NCI-H2107 treated with DMSO at 0.1 percent for 48 hours (cell line): Measurements from ENCODE around the gene ROPN1L.
"Not testable (repeated sequence)": the region's sequence is repeated elsewhere in the genome, so short reads cannot be mapped to it uniquely, and the experiment has no call there.

Source experiments
- DNase-seq: peaks from one replicate; lab custom pipeline; 2025; ENCODE audit not compliant: unreplicated experiment; lab: John Stamatoyannopoulos, UW

ROPN1L gene

DNA sequence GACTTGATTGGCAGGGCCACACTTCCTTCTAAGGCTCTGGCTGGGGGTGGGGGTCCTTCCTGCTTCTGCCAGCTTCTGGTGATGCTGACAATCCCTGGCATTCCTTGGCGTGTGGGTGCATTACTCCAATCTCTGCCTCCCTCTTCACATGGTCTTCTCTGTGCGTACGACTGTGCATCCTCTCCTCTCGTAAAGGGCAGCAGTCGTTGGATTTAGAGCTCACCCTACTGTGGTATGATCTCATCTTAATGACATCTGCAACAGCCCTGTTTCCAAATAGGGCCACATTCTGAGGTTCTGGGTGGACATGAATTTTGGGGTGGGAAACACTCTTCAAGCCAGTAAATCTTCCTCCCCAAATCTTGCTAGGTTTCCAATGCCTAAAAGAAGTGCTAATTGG lies 36.8 kb downstream of the ROPN1L start:
- DNase-seq: no peak

DNA sequence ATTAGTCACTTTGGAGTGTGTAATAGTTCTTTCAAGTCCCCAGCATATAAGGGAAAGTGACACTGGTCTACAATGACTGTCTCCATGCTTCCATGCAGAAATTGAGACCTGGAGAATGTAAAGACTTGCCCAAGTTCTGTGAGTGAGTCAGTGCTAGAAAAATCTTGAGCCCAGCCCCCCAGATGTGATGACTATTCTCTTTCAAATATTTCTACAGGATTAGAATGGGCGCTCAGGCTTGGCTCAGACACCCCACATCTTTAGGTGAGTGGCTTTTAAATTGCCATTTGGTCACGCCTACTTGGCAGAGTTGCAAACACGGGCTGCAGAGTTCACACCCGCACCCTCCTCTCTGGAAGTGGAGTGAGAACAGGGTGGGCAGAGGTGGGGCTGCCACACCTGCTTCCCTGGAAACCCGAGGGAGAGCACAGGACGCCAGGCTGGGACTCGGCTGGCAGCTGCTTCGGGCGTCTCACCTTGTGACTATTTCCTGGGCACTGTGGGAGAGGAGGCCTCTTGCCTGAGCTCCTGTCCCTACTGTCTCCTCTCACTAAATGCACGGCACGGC lies 37.6 kb downstream of the ROPN1L start:
- no peak for DNase-seq

DNA sequence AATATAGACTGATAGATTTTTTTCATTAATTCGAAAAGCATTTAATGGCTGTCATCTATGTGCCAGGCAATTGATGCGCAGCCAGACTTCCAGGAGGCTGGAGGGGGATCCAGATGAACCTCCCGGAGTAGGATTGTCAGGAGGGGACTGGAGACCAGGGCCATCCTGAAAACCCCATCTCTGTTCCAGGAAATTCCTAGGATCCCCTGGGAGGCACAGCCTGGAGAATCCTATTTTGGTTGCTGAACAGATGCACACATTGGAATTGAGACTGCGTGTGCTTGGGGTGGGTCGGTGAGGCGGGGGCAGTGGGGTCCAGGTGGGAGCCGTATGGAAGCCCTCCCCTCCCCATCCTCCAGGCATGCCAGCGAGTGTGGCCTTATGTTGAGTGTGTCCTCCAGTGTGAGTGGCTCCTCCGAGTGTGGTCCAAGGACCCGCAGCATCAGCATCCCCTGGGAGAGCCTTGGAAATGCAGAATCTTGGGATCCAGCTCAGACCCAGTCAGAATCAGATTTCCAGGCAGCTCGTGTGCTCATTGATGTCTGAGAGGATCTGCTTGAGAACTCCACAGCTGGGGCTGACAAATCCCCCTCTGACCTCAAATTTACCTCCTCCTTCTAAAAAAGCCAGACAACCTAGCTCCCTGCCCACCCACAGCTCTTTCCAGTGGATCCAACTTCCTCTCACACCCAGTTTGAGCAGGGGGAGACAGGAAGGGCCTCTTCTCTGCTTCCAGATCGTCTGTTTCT lies 38.7 kb downstream of the ROPN1L start:
- no peak for DNase-seq

DNA sequence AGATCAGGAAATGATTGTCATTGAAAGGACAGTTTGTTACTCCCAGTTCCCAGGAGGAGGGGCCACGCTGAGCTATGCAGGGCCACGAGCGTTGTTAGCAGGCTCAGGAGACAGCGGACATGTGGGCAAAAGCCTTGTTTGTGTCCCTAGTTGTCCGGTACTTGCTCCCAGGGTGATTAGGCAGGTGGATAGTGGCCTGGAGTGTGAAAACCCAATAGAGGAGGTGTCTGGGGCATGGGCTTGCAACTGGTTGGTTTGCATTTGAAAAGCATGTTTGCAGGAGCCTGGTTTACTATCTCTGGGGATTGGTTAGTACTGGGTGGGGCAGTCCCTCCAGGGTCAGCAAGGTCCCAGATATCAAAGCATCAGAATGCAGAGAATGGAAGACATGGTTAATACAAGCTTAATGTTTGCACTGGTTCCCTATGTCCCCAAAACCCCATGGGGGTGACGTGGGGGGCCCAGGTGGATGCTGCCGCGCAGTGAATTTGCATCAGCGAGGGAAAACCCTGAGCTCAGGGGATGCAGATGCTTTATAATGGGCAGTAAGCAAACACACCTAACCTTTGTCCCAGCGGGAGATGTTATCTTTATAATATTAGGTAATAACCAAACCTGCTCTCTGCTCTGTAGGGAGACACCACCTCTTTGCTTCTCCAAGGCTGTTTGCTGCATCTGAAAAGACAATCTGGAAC lies 39.7 kb downstream of the ROPN1L start:
- DNase-seq: no peak

DNA sequence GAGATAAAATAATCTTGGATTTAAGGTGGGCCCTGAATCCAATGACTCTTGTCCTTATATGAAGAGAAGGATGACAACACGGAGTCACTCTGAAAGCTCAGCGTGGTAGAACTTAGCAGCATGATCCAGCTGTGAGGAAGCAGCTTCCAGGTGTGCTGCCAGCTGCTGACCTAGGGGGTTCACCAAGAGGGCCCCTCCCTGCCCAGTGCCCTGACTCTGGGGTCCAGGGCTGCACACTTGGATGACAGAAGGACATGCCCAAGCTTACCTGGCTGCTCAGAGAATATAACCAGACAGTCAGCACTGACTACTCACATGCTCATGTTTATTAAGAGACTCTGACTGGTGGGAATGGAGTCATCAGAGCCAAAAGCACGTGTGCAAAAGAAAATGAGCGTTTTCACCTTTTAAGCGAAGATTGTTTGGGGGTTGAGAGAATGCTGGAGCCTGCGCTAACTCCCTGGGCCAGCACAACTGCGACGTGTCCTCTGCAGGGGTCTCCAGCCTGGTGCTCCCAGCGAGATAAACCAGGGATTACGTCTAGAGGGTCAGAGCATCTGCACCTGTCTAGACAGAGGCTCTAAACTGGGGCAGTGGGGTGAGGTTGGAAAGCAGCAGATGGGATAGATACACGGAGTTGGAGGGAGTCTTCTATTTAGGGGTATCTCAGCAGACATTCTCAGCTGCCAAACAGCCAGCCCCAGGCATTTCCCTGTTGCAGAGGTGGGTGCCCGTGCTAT lies 41.3 kb downstream of the ROPN1L start:
- no peak for DNase-seq

DNA sequence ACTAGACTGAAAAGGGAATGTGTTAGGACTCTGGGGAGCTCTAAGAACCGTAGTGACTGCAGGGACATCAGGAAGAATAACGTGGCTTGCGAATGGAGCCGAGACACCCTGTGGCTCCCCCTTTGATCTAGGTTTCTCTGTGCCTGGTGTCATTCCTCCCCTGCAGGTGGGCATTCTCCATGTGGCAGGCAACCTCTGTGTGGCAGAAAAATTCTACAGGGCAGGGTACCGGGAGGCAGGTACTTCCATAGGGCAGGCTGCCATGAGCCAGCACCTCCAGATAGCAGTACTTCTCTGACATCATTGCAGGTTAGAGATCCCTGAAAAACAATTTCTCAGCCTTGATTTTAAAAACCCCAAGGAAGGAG lies 43.1 kb downstream of the ROPN1L start:
- no peak for DNase-seq

DNA sequence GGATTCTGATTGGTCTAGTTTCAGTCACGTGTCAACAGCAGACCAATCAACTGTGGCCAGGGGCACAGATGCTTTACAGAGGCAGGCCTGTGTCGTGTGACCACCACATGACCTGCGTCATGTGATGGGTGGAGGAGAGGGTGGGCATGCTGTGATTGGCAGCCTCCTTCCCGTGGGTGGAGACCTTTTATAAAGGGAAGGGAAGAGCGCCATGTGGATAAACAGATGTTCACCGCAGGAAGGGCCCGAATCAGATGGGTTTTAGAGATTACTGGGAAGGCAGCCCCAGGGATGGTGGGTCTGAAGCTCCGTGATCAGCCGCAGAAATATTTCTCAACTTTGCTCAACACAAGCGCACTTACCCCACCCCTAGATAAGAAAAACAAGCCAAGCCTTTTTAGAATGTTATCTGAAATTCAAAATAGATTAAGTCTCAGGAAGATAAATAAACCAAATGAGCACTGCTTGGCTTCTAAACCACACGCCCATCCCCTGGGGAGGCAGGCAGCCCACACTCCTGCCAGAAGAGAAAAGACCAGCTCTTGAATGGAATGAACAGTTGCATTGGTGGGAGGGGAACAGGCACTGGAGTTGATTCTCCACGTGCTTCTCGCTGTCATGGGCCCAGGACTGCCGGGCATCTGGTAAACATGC lies 43.6 kb downstream of the ROPN1L start:
- no peak for DNase-seq

DNA sequence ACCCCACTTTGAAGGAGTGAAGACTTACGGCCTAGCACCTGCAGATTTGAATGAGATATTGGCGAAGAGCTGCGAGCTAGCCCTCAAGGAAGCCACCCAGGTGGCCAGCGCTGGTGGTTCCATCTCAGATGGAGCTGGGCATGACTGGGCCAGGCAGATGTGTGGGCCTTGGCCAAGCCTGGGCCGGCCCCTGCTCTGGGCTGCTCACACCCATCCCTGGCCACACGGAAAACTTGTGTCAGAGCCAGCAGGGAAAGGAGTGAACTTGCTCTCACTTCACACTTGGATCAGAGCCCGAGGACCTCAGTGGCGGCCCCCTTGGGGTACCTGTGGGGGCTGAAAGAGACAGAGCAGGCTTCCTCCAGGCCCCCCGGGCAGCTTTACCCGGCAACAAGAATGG lies 44.2 kb downstream of the ROPN1L start:
- no peak for DNase-seq

DNA sequence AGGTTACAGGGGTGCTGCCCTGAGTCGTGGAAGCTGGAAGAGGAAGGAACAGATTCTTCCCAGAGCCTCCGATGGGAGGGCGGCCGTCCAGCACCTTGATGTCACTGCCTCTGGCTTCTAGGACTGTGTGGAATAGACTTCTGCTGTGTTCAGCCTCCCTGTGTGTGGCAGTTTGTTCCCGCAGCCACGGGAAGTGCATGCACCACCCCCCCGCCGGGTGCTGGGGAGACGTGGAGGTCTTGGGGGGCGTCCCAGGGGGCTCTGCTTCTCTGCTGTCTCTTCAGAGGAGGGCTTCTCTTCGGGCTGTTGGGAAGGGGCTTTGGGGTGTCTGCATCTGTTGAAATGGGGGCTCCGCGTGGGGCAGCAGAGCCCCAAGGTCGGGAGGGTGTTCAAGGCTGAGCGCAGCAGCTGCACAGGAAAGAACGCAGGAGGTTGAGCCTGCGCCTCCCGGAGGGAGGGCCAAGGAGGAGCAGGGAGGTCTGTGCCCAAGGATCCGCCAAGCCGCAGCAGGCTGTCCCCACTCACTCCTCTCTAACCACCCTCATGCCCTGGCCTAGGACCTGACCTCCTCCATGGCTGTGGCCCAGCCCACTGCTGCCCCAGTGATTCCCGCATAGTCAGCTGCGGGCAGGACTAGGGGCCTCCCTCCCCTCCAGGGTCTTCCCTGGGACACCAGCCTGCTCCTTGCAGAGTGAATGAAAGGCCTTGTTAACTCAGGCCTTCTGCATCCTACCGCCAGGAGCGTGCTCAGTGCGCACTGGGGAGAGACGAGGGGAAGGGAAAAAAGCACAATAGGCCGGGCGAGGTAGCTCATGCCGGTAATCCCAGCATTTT lies 45.0 kb downstream of the ROPN1L start:
- DNase-seq: no peak

DNA sequence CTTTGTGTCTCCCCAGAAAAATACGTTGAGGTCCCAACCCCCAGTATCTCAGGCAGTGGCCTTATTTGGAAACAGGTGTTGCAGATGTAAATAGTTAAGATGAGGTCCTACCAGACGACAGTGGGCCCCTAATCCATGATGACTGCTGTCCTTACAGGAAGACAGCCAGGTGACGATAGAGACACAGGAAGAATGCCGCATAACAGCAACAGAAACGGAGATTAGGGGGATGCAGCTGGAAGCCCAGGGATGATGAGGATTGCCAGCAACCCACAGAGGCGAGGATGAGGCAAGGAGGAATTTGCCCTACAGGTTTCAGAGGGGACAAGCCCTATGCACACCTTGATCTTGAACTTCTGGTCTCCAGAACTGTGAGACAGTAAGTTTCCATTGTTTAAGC lies 46.5 kb downstream of the ROPN1L start:
- no peak for DNase-seq

DNA sequence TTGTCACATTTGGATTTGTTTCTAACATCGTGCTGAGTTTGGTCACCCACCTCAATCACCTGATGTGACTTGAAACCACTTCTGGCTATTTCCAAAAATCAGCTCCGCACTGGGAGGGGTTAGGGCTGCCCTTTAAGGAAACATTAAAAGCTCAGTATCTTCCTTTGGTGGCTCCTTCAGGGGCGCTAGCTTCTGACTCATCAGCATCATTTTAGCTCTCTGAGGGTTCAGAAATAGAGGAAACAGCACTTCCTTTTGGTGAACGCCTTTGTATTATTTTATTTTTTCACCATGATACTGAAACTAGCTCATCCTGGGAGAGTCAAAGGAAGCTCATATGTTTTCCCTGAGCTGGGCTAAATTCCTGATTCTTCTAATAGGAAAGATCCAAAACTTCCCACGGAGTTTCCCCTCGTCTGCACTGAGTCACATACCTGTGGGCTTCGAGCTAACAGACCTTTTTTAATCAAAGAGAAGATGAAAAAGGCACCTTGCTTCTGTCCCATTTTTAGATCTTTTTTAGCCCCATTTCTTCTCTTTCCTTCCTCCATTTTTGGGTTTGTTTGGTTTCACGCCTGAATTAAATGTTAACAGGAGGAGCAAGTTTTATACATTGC lies 48.2 kb downstream of the ROPN1L start:
- no peak for DNase-seq

DNA sequence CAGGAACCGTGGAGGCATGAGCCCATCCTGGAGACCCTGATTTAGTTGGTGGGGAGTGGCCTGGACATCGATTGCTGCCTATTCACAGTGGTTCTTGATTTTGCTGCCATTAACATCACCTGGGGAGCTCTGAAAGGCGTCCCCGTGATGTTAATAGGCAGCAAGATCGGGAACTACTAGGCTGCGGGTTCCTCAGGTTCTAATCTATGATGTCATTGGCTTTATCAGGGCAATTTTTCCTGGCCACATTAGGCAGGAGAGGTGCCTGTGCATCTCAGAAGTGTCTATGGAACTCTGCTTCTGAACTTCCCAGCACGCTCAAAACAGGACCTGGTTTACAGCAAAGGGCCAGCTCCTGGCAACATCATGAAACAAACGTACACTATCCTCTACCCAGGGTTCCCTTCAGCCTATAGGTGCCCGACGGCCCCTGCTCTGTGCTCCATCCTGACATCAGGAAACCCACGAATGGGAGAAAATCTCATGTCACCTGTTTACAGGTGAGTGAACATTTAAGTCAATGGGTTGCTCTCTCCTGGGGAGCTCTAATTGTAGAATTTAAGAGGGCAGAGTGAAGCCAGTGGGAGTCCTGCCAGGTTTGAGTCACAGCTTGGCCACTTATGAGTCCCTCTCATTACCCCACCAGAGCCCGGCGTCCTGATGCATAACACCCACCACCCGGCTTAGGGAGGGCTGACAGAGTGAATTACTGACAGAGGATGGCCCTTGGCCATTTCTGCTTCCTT lies 49.4 kb downstream of the ROPN1L start:
- no peak for DNase-seq

DNA sequence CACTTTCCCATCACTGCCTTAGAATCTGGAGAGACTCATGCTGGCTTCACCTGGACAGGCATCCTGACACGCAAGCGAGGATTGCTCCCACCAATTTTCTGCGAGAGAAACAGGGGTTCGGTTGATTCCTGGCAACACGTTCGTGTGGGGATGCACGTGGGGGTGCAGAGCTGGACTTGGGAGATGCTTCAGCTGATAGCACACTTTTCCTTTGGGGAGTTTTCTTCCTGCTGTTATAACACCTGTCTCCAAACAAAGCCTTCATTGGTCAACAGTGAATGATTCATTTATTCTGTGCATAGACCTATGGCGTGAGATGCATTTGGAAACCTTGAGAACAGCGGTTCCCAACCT lies 50.0 kb downstream of the ROPN1L start:
- no peak for DNase-seq

DNA sequence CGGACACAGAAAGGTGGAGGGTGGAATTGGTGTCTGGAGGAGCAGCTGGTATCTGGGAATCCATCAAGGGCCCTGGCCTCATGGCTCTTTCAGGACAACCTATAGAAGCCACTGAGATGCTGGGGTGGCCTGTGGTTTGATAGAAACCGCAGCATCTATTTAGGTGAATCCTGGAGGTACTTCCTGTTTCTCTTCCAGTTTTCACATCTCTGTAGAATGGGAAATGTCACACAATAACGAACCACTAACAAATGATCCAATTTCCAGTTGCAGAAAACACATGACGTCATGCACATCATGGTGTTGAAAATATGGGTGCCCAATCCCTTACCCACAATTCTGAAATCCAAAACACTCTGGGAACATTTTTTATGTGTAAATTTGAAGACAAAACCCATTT lies 52.2 kb downstream of the ROPN1L start:
- no peak for DNase-seq

DNA sequence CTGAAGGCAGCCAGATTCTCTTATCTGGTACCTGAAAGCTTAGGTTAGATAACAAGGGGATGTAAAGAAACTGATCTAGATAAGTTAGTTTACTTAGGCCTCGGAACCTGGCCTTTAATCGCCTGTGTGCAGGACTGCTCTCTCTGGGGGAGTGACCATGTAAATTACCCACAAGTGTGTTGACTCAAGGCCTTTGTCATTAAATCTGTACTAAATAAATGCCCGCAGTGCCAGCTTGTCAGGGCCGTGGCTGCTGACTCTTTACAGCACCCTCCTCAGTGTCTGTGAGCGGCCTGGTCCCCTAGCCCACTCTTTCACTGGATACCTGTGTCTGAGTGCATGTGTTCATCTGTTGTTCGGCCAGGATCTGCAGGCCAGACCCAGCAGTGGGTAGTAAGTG lies 52.8 kb downstream of the ROPN1L start:
- not testable (repeated sequence) for DNase-seq

DNA sequence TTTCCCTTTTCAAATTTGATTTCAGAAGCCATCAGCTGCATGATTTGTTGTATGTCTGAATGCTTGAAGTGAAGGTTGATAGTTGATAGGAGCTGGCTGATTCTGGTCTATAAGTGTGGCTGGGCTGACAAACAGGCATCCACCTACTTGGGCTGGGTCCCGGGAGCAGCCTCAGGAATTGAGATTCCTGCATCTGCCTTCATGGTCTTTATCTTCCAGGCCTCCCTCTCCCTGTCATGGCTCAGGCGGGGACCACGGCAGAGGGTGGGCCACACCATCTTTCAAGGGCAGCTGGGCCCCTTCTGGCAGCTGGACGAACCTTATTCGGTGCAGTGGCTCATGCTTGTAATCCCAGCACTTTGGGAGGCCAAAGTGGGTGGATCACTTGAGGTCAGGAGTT lies 55.9 kb downstream of the ROPN1L start:
- DNase-seq: no peak

DNA sequence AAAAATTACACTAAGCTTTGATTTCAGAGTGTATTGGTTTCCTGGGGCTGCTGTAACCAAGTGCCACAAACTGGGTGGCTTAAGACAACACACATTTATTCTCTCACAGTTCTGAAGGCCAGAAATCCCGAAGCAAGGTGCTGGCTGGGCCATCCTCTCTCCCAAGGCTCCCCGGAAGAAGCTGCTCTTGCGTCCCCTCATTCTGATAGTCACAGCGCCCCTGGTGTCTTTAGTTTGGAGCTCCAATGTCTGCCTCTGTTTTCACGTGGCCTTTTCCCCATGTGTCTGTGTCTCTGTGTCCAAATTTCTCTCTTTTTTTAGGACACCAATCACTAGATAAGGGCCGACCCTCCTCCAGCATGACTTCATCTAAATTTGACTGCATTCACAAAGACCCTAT lies 56.7 kb downstream of the ROPN1L start:
- no peak for DNase-seq

DNA sequence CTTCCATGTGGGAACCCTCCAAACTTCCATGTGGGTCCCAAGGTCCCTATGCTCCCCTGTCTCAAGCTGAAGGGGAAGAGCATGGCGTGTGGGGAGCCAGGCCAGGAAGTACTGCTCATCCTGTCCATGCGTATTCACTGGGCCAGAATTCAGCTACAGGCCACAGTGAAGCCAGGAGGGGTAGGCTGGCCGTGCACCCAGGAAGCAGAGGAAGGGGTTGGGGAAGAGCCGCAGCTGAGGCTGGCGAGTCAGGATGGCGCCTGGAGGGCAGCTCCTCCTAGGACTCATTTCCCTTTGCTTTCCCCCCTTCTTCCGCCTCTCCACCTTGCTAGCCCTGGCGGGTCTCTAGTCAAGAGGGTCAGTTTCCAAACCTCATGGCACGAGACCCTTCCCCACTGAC lies 57.4 kb downstream of the ROPN1L start:
- no peak for DNase-seq

DNA sequence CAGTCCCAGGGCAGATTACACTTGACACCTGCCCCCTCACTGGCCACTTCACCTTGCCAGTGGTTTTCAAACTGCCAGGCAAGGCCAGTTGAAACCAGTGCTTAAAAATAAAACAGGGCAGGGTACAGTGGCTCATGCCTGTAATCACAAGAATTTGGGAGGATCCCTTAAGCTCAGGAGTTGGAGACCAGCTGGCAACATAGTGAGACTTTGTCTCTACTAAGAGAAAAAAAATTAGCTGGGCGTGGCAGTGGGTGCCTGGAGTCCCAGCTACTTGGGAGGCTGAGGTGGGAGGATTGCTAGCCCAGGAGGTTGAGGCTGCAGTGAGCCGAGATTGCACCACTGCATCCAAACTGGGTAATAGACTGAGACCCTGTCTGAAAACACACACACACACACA lies 58.1 kb downstream of the ROPN1L start:
- no peak for DNase-seq
